AG04450 (cell line): ENCODE data around the gene CST11. TPM values are rescaled to one million over a fixed set of nuclear protein-coding genes. Genes with fewer than 3 reads are reported as not detected.

Source experiments
- CTCF ChIA-PET: fragments of 300-600, 350-600 bp; formaldehyde crosslinking; extraction: SDS; loops from one replicate; lab custom pipeline; 2022; ENCODE audit warnings: antibody characterized with exemption, inconsistent platforms; lab: Charles Lee
- POLR2A ChIA-PET: fragments of 350-600 bp; formaldehyde crosslinking; extraction: SDS; loops from one replicate; lab custom pipeline; 2021; ENCODE audit warnings: antibody characterized with exemption, inconsistent platforms; lab: Yijun Ruan, JAX
- DNase-seq: peaks from one replicate; pipeline ENCODE4 v3.0.0-alpha.2; 2011; ENCODE audit warnings: low read depth, low spot score
- H3K27ac ChIP-seq: one replicate; pipeline ENCODE4 v1.5.1; 2012; ENCODE audit warnings: low read depth, low read length, control low read depth
- H3K27me3 ChIP-seq: one replicate; pipeline ENCODE4 v1.6.0; 2012; ENCODE audit warnings: low read length; ENCODE audit not compliant: control insufficient read depth, insufficient read depth
- H3K4me3 ChIP-seq: 2 replicates; pipeline ENCODE4 v1.5.1; 2011; ENCODE audit warnings: mild to moderate bottlenecking, low read depth, low read length, control low read depth
- H3K9me3 ChIP-seq: 2 replicates; pipeline ENCODE4 v1.5.1; 2012; ENCODE audit warnings: low read length; ENCODE audit not compliant: control insufficient read depth, insufficient read depth
- CTCF ChIP-seq: IDR thresholded peaks from 2 replicates; pipeline ENCODE4 v1.5.1; 2011; ENCODE audit warnings: low read depth, low read length, control low read depth, inconsistent platforms
- polyA plus RNA-seq: library from polyadenylated mRNA; depleted of rRNA; stranded (reverse); fragments of >200 nt; gene quantifications from 2 replicates; pipeline ENCODE4 v1.2.3, GENCODE V29; 2011

The CST11 gene
- polyA plus RNA-seq, 1 experiment = not detected

GRCh38 chr20:23413862-23414422 lies 38.7 kb downstream of the CST11 start:
- POLR2A ChIA-PET = no interaction called here

GRCh38 chr20:23412026-23412425 lies 40.6 kb downstream of the CST11 start:
- CTCF ChIA-PET = interaction anchor here (1.1 to 1.5 kb wide), 2 partner anchors 12 to 720 kb away, joined by 4 to 5 read pairs; no protein-coding TSS in a partner anchor
- no peak for DNase-seq
- POLR2A ChIA-PET = no interaction called here
- no peak overlapping the region for H3K4me3 ChIP-seq
- no peak overlapping the region for H3K27ac ChIP-seq
- TF ChIP-seq CTCF = no peak
- no peaks in the 10 kb centered on the region for H3K27me3 ChIP-seq
- H3K9me3 ChIP-seq = no peaks in the 10 kb centered on the region

More at GRCh38 chr20:23413862-23414422, 38.7 kb downstream of the CST11 start:
- no peak overlapping the region for H3K27ac ChIP-seq
- no peak for DNase-seq
- H3K27me3 ChIP-seq = no peaks in the 10 kb centered on the region
- no peak overlapping the region for H3K4me3 ChIP-seq
- CTCF ChIA-PET = interaction anchor here (0.9 to 1.3 kb wide), 2 partner anchors 28 to 64 kb away, joined by 3 to 8 read pairs; no protein-coding TSS in a partner anchor
- no peak for TF ChIP-seq CTCF
- H3K9me3 ChIP-seq = no peaks in the 10 kb centered on the region

- Histone ChIP-seq H3K27me3 (no peaks in the 10 kb centered on the region), H3K4me3 (no peak overlapping the region), H3K27ac (no peak overlapping the region), H3K9me3 (no peaks in the 10 kb centered on the region)
- ChIA-PET CTCF (interaction anchor here (1.1 to 1.5 kb wide), 3 partner anchors 11 to 719 kb away, joined by 3 to 5 read pairs (median 4); no protein-coding TSS in a partner anchor), POLR2A (no interaction called here)
- DNase-seq = no peak
- TF ChIP-seq CTCF = no peak
Observed at GRCh38 chr20:23410916-23411695, 41.6 kb downstream of the CST11 start.

- ChIA-PET POLR2A (no interaction called here), CTCF (interaction anchor here (1.5 kb wide), 1 partner anchor 9 kb away, joined by 5 read pairs; no protein-coding TSS in a partner anchor)
- no peak for DNase-seq
Observed at GRCh38 chr20:23409800-23410199, 42.9 kb downstream of the CST11 start.

More at GRCh38 chr20:23409800-23410199, 42.9 kb downstream of the CST11 start:
- Histone ChIP-seq H3K9me3 (no peaks in the 10 kb centered on the region), H3K4me3 (no peak overlapping the region), H3K27ac (no peak overlapping the region), H3K27me3 (no peaks in the 10 kb centered on the region)
- TF ChIP-seq CTCF = no peak
